ENCODE results near the gene MPPE1.
A peak's percentile ranks its signal among the peaks of the same experiment; 100 is the strongest.
"Not testable (repeated sequence)": the region's sequence is repeated elsewhere in the genome, so short reads cannot be mapped to it uniquely, and the experiment has no call there.

MPPE1 gene, protein sequence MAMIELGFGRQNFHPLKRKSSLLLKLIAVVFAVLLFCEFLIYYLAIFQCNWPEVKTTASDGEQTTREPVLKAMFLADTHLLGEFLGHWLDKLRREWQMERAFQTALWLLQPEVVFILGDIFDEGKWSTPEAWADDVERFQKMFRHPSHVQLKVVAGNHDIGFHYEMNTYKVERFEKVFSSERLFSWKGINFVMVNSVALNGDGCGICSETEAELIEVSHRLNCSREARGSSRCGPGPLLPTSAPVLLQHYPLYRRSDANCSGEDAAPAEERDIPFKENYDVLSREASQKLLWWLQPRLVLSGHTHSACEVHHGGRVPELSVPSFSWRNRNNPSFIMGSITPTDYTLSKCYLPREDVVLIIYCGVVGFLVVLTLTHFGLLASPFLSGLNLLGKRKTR

DNA sequence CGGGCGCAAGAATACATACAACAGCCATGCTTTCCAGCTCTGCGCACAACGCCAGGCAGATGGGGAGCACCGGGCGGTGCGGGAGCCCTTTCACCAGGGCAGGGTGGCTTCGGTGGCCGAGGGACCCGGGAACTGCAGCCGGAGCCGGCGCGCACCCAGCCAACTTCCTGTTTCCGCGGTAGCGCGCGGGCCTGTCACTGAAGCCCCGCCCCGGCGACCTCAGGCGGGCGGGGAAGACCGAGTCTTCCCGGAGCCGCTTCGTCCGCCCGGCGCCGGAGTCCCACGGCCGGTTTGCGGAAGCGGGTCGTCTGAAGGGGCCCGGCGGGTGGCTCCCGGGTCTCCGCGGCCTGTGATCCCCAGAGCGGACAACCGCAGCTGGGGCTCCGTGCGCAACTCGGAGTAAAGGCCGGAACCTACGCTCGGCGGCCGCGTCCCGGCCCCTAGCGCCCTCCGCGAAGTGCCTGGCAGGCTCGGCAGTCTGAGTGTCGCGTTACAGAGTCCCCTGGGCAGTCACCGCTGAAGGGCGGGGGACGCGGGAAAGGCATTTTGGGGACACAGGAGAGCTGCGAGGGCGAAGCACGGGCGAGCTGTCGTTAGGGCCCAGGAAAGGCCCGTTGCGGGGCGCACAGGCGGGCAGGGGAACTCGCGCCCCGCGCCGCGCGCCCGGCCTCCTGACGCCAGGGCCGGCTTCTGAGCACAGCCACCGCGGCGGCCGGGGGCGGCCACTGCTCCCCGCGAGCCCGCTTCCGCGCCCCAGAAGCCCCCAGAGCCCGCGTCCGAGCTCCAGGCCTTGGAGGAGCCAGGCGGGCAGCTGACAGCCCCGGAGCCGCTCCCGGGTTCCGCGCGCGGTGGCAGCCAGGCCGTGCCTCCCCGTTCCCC, at the start of gene MPPE1:
MPPE1 (minus strand) TSS at position 136 of the 879 bp plus-strand sequence. CDS start 11,053 bp downstream, outside the sequence.
- DNase-seq, result peak; percentile 61

DNA sequence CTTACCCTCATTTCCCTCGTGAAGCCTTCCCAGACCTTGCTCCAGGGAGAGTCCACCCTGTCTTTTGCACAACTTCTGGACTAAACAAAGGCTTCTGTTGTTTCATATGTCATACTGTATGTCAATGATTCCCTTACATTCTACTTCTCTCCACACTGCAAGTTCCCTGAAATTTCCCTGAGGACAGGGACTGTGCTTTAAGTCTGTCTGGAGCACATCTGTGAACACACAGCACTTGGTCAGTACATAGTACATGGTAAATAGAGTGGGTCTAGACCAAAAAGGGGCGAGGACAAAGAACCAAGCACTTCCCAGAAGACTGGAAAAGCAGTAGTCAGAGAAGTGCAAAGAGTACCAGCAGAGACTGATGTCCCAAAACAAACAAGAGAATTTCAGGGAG, 49.5 kb upstream of the MPPE1 start:
- DNase-seq, result no peak

DNA sequence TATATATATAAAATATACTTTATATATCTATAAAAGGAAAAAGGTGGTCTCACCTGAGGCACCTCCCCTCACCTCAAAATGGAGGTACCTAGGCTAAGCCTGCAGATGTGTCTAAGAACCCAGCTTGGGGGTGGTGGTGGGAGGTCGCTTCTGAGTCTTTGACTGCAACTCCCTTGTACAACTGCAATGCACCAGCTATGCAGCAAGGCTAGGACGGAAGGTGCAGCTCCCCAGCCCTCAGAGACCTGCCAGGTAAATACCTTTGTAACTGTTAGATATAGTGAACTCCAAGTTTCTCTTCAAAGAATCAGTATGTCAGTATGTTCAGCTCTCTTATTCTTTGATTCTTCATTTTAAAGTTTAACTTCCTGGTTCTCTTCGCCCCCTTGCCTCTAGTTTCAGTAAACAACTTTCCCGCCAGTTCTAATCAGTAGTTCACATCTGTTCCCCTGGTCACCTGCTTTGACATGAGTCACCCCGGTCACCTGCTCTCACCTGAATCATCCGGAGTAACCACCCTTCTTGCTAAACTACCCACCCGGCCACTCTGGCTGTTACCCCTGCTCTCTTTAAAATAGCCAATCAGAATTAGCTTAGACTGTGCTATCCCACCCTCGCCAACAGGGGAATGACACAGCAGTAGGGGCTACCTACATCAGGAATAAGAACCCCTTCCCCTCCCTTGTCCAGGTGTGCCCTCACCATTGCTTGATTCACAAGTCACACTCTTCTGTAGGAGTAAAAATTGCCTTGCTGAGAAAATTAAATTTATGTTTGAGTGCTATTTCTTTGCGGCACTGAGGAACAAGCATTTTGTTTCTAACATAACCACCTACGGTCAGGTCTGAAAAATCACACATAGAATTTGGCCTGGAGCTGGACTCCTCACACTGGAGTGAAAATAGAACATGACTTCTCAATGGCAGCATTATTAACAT, 48.5 kb upstream of the MPPE1 start:
- no peak for DNase-seq

- DNase-seq, result no peak
Observed at GRCh38 chr18:11955239-11956029, 47.3 kb upstream of the MPPE1 start.

- DNase-seq, result no peak
Observed at GRCh38 chr18:11953113-11953512, 45.0 kb upstream of the MPPE1 start.

DNA sequence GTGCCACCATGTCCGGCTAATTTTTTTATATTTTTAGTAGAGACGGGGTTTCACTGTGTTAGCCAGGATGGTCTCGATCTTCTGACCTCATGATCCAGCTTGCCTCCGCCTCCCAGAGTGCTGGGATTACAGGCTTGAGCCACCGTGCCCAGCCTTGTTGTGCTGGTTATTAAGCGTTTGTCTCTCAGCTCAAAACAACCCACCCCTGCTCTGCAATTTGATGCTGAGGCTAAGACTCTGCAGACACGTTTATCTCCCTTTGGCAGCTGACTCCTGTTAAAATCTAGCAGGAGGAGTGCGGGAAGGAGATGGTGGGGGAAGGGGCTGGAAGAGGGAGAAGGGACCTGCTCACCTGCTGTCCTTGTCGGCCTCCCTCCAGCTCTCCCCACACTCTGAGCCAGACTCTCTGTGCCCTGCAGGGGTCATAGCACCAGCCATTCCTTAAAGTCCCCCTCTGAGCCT, 43.3 kb upstream of the MPPE1 start:
- no peak for DNase-seq

GRCh38 chr18:11950824-11951223, 42.7 kb upstream of the MPPE1 start:
- no peak for DNase-seq

DNA sequence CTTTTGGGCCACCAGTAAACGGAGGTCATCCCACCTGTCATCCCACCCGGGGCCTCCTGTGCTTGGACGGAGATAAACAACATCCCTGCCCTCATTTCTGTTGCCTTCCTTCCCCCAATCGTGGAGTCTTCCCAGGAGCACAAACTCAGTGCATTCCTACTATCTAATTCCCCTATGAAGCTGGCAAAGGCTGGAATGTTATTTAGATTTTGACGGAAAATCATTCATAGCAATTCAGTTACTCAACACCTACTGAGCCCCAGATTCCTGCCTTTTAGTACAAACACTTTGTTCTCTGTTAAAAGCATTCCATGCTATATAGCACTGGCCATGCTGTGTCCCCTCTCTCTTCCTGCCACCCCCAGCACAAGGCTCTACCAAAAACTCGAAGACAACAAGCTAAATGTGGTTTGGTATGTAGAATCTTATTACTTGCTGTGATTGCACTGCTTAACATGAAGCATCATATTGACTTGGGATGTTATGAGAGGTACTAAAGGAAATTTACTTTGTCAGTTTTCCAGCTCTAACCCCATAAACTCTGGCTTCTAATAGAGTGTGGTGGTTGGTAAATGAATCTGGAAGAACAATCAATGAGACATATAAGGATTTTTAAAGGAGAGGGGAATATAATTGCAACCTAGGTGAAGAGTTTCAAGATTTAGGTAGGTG, 40.9 kb upstream of the MPPE1 start:
- DNase-seq, result no peak

DNA sequence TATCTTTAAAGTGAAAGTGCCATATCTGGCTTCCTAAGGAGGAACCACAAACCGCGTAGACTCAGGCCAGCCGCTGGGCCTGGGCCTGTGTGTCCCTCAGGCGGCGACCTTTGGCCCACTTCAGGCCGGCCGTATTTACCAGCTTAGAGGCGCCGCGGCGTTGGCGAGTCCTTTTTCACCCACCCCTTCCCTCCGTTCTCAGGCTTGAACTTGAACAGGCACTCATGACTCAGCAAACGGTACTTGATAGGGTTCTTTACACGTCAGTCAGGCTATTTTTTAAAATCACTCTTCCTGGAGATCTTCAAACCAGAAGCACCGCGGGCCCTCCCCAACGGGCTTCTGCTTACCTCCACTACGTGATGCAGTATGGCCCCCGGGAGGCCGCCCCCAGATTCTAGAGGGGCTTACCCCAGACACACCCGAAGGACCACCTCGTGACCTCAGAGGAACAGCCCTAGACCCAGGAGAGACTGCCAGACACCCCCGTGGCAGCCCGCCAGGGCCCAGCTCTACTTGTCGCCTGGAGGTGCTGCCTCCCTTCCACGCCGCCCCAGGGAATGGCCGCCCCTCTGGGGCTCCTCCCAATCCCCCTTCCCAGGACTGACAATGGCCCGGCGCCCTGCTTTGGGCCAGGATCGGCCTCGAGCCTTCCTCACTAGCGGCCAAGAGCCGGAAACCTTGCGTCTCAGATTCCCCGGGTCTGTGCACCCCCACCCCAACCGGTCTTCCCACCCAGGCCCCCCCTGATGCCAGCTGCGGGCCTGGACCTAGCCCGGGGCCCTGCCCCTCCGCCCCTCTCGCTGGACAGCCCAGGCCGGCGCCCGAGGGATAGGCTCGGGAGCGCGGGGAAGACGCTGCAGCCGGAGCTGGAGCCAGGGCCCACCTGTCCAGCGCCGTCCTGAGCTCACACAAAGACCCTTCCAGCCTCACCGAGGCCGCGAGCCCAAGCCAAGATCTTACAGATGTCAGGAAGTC, 39.4 kb upstream of the MPPE1 start:
- peak; percentile 5 for DNase-seq

DNA sequence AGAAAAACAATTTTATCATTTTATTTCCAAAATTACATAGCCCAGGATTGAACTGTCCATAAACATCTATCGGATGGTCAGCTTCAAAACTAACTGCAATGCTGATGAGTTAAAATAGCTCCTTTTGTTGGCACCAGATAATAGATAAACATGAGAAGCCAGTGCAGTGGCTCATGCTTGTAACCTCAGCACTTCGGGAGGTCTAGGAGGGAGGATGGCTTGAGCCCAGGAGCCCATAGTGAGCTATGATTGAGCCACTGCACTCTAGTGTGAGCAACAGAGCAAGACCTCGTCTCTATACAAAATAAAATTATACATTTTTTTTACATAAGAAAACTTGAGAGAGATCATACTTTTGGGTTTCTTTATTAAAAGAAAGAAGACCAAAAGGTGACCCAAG, 38.6 kb upstream of the MPPE1 start:
- DNase-seq, result no peak

DNA sequence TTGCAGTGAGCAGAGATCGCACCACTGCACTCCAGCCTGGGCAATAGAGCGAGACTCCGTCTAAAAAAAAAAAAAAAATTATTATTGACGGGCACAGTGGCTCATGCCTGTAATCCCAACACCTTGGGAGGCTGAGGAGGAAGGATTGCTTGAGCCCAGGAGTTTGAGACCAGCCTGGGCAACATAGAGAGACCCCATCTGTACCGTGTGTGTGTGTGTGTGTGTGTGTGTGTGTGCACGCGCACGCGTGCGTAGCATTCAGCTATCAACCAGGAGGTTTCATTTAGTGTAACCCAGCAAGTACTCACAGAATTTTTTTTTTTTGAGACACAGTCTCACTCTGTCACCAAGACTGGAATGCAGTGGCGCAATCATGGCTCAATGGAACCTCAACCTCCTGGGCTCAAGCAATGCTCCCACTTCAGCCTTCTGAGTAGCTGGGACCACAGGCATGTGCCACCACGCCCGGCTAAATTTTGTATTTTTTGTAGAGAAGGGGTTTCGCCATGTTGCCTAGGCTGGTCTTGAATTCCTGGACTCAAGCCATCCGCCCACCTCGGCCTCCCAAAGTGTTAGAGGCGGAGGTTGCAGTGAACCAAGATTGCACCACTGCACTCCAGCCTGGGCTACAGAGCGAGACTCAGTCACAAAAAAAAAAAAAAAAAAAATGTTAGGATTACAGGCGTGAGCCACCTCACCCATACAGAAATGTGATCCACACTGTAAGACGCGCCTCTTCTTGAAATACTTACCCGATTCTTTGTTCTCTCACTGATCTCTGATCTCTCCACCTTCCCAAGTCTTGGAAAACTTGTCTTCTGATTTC, 37.9 kb upstream of the MPPE1 start:
- DNase-seq, result not testable (repeated sequence)

DNA sequence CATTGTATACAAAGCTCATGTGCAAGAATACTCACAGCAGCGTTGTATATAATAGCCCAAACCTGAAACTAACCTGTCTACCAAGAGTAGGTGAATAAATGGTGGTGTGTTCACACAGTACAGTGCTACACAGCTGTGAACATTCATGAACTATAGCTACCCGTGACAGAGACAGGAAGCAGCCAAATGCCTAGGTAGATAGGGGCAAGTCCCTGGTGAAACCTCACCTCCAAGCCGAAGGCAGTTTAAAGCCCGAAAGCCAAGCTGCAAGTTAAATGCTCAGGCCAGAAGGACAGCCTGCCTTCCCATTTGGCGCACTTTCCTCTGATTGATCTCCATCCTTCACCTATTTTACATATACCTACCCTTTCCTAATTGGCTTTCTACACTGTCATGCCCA, 36.7 kb upstream of the MPPE1 start:
- DNase-seq, result no peak

- no peak for DNase-seq
Observed at GRCh38 chr18:11944252-11944651, 36.1 kb upstream of the MPPE1 start.

- DNase-seq, result no peak
Observed at GRCh38 chr18:11943551-11943950, 35.4 kb upstream of the MPPE1 start.

DNA sequence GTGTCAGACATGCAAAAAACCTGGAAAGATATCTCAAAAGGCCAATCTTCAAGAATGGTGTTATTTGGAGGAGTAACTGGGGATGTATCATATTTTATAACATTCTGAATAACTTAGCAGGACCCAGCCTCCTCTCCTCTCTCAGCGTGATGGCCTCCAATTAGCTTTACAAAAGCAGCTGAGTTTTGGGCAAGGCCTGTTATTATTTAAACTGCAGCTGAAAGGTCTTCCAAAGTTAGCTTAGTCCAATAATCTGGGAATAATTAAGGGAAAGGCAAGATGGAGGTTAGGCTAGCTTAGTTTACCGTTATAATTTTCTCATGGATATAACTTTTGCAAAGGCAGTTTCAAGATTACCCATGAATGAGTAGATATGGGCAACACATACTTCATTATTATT, 32.8 kb upstream of the MPPE1 start:
- no peak for DNase-seq

DNA sequence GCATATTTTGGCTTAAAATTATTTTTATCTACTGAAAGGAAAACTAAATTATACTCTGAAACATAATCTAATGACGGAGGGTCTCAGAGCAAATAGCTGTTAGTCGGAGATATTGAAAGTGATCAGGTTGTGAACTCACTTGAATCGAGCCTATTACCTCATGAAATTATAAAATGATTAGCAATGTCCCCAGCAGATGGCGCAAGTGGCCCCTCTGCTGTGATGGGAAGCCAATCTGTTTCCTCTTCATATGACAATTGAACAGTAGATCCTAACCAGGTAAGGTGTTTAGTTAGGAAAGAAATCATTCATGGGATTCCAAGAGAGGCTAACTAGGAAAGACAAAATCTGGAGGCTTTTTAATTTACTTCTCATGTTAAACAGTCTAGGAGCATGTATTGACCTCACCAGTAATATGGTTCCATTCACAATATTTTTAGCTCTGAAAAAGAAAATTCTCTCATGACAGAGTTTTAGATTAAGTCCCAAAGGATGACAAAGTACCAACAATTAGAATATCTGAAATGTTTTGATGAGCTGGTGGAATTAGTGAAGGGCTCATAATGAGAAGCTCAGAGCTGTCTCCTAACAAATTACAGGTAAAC, 29.9 kb upstream of the MPPE1 start:
- peak; percentile 32 for DNase-seq

- DNase-seq, result no peak
Observed at GRCh38 chr18:11932393-11932792, 24.3 kb upstream of the MPPE1 start.

DNA sequence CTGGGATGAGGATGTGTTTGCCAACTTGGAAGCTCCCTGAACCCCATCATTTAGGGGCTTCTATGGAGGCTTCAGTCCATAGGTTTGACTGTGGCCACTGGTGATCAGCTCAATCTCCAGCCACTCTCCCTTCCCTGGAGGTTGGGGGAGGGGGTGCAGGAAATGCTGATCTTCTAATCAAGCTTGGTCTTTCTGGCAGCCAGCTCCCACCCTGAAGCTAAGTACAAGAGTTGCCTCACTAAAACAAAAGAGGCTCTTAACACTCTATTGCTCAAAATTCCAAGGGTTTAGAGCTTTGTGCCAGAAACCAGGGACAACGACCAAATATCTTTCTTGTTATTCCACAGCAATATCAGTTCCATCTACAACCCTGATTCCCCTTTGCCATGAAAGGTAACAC, 19.4 kb upstream of the MPPE1 start:
- no peak for DNase-seq
